HG03469 (cell line): ENCODE measurements around the gene GRIN2A.

Experiments used
- ATAC-seq: cut with Tn5 transposase; IDR thresholded peaks from one replicate; pipeline ENCODE4 v1.9.1; 2021; ENCODE audit warnings: mild to moderate bottlenecking, moderate library complexity, moderate number of reproducible peaks; ENCODE audit not compliant: unreplicated experiment

The GRIN2A gene

GRCh38 chr16:9971907-9972306 lies 210.3 kb downstream of the GRIN2A start:
- no peak for ATAC-seq

- ATAC-seq = no peak
Measured at GRCh38 chr16:9970796-9971195, 211.4 kb downstream of the GRIN2A start.

GRCh38 chr16:9970244-9970643 lies 212.0 kb downstream of the GRIN2A start:
- ATAC-seq = no peak

GRCh38 chr16:9969580-9969979 lies 212.6 kb downstream of the GRIN2A start:
- no peak for ATAC-seq

- ATAC-seq = peak; percentile 60
Measured at GRCh38 chr16:9966569-9967157, 215.6 kb downstream of the GRIN2A start.

GRCh38 chr16:9965079-9965478 lies 217.1 kb downstream of the GRIN2A start:
- no peak for ATAC-seq

- ATAC-seq = no peak
Measured at GRCh38 chr16:9964426-9964825, 217.8 kb downstream of the GRIN2A start.

GRCh38 chr16:9957433-9957832 lies 224.8 kb downstream of the GRIN2A start:
- ATAC-seq = no peak

GRCh38 chr16:9957002-9957401 lies 225.2 kb downstream of the GRIN2A start:
- no peak for ATAC-seq

GRCh38 chr16:9955677-9956076 lies 226.6 kb downstream of the GRIN2A start:
- ATAC-seq = no peak

- no peak for ATAC-seq
Measured at GRCh38 chr16:9953908-9954570, 228.2 kb downstream of the GRIN2A start.

GRCh38 chr16:9950658-9951057 lies 231.6 kb downstream of the GRIN2A start:
- no peak for ATAC-seq

GRCh38 chr16:9949396-9949795 lies 232.8 kb downstream of the GRIN2A start:
- ATAC-seq = no peak

- ATAC-seq = no peak
Measured at GRCh38 chr16:9948933-9949332, 233.3 kb downstream of the GRIN2A start.

- ATAC-seq = no peak
Measured at GRCh38 chr16:9946022-9946720, 236.1 kb downstream of the GRIN2A start.

- no peak for ATAC-seq
Measured at GRCh38 chr16:9943121-9943520, 239.1 kb downstream of the GRIN2A start.

- no peak for ATAC-seq
Measured at GRCh38 chr16:9941245-9941644, 241.0 kb downstream of the GRIN2A start.

GRCh38 chr16:9934723-9935508 lies 247.3 kb downstream of the GRIN2A start:
- ATAC-seq = no peak

GRCh38 chr16:9932919-9933653 lies 249.1 kb downstream of the GRIN2A start:
- ATAC-seq = no peak

- ATAC-seq = no peak
Measured at GRCh38 chr16:9932000-9932399, 250.2 kb downstream of the GRIN2A start.

- ATAC-seq = no peak
Measured at GRCh38 chr16:9929836-9930235, 252.4 kb downstream of the GRIN2A start.
